Gastrocnemius medialis (tissue), 4 donors: Measurements from ENCODE around the gene SGO1.

Source experiments
- CTCF ChIP-seq, 5 experiments: fragments of 450-650 bp in 3 of 5; fragments of 200-600 bp in 2 of 5; sonication (generic) in 2 of 5; IDR thresholded peaks in 4 of 5; conservative IDR thresholded peaks in 1 of 5; 1 replicate in 4 of 5; 2 replicates in 1 of 5; pipeline ENCODE4 v1.5.1; 2016 to 2019; ENCODE audit warnings: antibody characterized with exemption in 5 of 5, mild to moderate bottlenecking in 3 of 5, moderate library complexity in 3 of 5
- POLR2A ChIP-seq, 2 donors: fragments of 450-650 bp; IDR thresholded peaks; one replicate each; pipeline ENCODE4 v1.6.1; 2017; ENCODE audit warnings: antibody characterized with exemption in 2 of 2, mild to moderate bottlenecking in 2 of 2, moderate library complexity in 2 of 2

GRCh38 chr3:20182206-20182605, 3.8 kb downstream of the SGO1 start:
- TF ChIP-seq CTCF (IDR thresholded peaks at IDR 0.05 in 4 of 5, conservative IDR thresholded peaks at IDR 0.05 in 1 of 5) (no peak), POLR2A (IDR thresholded peaks at IDR 0.05) (no peak)
